ENCODE results near the gene RGSL1.

GRCh38 chr1:182596934-182597333, 147.0 kb downstream of the RGSL1 start:
- no peak for TF ChIP-seq CTCF (IDR thresholded peaks at IDR 0.05)
- no peak for TF ChIP-seq POLR2A (IDR thresholded peaks at IDR 0.05)
- TF ChIP-seq EP300 (IDR thresholded peaks at IDR 0.05): no peak
